Right lung (tissue), 5 donors: ENCODE data around the gene DZIP1L. TPM values are rescaled to one million over a fixed set of nuclear protein-coding genes. Genes with fewer than 3 reads are reported as not detected.
"Not testable (repeated sequence)": the region's sequence is repeated elsewhere in the genome, so short reads cannot be mapped to it uniquely, and the experiment has no call there.

Experiments used
- DNase-seq, 2 donors: peaks; one replicate each; pipeline ENCODE4 v3.0.0-alpha.2; 2013
- polyA plus RNA-seq, 5 donors: library from polyadenylated mRNA; unstranded; fragments of 120-200 nt; gene quantifications; one replicate each; pipeline versions ENCODE4 v1.2.1 to v1.2.3, GENCODE V29; 2013; ENCODE audit warnings: inconsistent platforms in 1 of 5, low replicate concordance in 1 of 5; ENCODE audit not compliant: insufficient read length in 5 of 5, insufficient read depth in 1 of 5

Gene DZIP1L
- polyA plus RNA-seq, 5 donors = 16.1 to 21.8 (median 18.8) TPM

DNA sequence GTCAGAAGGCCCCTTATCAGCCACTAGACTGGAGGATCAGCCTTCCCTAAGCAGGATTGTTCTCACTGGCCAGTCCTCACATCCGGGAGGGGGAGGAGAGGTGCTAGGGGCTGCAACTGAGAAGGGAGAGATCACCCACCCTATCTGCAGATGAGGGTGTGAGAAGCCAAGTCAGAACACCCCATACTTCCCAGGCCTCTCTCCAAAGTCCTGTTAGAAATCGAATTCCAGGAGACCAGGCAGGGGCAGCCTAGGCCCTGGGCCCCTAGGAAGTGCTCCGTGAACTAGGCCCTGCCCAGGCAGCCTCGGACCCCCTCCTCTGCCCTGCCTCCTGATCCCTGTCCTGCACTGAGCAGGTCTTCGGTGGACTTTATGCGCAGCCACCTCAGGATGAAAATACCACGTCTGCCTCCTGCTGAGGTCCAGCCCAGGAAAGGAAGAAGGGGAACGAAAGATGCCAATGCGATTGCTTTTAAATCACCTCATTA is 933 bp downstream of the DZIP1L start:
- DNase-seq = peak; percentile 22 to 36

DNA sequence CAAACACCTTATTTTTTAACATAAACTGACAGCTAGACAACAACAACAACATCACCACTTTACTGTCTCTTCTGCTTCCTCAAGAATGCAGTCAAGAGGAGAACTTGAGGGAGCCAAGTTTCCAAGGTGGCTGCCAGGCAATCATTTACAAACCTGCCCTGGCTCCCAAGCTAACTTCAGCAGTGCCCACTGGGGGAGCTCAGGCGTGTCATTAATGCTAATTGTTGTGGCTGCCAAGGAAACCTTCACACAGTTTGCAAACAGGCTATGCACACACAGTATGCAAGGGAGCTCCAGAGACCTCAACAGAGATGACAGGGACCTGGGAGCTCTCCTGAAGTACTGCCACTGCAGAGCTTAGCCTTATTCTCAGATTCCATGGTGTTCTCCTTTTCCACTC is 2.1 kb downstream of the DZIP1L start:
- DNase-seq = no peak

DNA sequence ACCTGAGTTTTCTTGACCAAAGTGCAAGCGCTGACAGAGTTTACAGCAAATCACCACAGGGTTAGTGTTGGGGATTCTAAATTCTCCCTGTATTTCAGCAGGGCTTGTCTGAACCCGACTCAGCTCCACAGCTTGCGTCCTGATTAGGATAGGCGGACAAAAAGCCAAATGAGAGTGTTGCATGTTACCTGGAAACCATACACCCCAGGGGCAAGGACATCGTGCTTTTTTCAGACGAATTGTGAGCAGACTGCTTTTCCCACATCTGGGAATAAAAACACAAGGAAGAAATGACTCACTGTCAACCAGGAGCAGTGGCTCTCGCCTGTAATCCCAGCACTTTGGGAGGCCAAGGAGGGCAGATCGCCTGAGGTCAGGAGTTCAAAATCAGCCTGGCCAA is 3.0 kb downstream of the DZIP1L start:
- no peak for DNase-seq

DNA sequence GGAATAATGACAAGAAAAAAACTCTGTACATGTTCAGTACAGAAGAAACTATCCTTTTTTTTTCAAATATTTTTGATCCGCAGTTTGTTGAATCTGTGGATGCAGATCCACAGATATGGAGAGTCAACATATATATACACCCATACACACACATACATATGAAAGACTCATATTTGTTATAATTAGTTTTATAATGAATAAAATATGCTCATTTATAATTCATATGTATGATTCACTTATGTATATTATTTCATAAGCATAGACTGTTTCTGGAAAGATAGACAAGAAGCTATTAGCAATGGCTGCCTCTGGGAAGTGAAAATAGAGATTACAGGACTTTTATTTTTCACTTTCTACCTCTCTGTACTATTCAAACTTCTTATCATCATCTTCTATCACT is 9.8 kb downstream of the DZIP1L start:
- DNase-seq = no peak

DNA sequence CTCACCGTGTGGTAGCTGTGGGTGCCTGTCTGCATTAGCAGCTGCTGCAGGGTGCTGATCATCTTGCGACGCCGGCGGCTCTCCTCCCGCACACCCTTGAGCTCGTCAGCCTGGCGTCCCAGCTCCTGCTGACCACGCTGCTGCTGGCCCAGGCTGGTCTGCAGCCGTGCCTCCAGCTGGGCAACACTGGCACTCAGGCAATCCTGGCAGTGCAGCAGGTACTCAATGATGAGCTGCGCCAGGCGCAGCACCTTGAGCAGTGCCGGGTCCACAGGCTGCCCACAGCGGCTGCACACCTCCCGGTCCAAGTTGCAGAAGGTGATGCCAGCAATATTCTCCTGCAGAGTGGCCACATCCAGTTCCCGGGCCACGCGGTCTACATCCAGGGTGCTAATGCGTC is 11.9 kb downstream of the DZIP1L start:
- no peak for DNase-seq

DNA sequence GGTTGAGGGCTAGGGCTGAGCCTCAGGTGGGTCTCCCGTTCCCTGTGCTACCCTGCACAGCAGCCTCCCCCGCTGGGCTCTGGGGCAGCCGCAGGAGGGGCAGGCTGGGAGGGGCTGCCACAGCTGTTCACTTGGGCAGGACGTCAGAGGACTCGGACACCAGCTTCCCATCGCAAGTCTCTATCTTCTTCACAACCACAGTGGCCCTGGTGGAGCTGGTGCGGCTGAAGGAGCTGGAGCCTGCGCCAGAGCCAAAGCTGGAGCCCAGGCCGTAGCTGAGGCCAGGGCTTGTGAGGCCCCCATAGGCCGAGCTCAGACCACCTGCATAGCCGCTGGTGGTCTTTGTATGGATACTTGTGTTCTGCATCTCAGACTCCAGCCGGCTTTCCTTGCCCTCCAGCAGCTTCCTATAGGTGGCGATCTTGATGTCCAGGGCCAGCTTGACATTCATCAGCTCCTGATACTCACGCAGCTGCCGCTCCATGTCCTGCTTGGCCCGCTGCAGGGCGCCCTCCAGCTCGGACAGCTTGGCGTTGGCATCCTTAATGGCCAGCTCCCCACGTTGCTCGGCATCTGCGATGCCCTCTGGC is 14.0 kb downstream of the DZIP1L start:
- not testable (repeated sequence) for DNase-seq

- no peak for DNase-seq
Observed at GRCh38 chr3:138099417-138099816, 16.0 kb downstream of the DZIP1L start.

DNA sequence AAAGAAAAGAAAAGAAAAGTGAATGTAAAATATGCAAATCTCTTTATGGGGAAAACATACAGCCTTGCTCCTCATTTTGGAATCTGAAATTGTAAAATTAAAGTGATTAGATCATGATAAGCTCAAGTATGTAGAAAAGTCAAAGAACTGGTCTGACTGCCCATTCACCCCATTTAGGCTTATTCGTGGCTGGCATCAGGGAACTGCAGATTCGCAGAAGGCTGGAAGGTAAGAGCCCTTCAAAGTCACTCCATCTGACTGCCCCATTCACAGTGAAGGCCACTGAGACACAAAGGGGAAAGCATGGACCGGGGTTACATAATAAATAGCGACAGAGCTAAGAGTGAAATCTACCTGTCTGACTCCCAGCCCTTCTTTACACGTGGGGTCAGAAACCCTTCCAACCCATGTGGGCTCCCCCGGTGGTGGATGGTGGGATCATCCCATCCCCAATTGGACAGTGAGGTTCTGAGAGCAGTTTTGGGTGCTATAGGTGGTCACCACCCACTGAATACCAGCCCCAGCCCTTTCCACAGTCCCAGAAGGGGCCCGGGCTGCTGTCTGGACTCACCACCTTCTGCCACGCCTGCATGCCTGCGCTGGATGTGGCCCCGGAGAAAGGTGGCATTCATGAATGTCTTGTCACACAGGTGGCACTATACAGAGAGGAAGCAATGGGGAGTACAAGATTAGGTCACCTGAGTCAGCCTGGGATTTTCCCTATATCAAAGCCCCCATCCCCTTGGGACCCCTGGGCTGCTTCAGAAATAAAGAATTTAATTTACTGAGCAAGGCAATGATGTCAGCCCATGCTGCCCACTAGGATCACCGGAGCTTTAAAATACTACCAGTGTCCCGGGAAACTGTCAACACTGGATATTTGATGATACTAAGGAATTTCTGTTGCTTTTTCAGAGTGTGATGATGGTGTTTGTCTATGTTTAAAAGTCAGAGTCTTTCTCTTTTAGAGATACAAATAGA is 17.9 kb downstream of the DZIP1L start:
- peak; percentile 17 to 23 for DNase-seq

- no peak for DNase-seq
Observed at GRCh38 chr3:138093721-138094120, 21.7 kb downstream of the DZIP1L start.

GRCh38 chr3:138092023-138092422 is 23.4 kb downstream of the DZIP1L start:
- no peak for DNase-seq

GRCh38 chr3:138089091-138089490 is 26.3 kb downstream of the DZIP1L start:
- no peak for DNase-seq

DNA sequence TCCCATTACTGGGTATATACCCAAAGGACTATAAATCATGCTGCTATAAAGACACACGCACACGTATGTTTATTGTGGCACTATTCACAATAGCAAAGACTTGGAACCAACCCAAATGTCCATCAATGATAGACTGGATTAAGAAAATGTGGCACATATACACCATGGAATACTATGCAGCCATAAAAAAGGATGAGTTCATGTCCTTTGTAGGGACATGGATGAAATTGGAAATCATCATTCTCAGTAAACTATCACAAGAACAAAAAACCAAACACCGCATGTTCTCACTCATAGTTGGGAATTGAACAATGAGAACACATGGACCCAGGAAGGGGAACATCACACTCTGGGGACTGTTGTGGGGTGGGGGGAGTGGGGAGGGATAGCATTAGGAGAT is 29.7 kb downstream of the DZIP1L start:
- DNase-seq = not testable (repeated sequence)

DNA sequence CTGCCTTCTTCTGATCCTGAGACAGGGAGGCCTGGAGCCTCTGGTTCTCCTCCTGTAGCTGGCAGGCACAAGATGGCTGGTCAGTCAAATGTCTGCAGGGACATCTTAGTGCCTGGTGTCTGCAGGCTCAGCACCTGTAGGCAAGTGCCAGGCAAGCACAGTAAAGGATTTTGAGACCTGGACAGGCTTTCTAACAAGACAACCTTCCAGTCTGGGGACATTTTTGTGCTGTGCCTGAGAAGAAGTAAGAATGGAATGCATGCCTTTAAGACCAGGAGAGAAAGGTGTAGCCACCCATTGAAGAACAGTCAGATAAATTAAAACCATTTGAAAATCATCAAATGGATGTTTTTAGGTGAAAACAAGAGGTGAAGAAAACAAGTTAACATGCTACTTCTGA is 31.2 kb downstream of the DZIP1L start:
- DNase-seq = no peak

DNA sequence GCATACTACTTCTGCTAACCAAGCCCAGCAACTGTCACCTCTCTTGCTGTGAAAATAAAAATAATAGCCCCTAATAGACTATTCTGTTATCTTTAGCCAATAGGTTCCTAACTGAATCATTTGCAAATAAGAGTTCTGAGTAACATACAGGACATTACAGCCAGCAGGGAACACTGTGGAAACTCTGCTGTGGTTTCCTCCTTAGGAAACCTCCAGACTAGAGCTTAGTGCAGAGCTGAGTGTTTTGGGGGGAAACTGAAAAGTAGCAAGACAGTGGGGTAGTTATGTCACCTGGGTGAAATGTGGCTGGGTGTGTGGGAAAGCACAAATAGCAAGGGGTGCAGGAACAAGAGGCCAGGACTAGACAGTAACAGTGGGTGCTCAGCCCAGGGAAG is 32.4 kb downstream of the DZIP1L start:
- no peak for DNase-seq

- DNase-seq = no peak
Observed at GRCh38 chr3:138082085-138082991, 33.1 kb downstream of the DZIP1L start.

DNA sequence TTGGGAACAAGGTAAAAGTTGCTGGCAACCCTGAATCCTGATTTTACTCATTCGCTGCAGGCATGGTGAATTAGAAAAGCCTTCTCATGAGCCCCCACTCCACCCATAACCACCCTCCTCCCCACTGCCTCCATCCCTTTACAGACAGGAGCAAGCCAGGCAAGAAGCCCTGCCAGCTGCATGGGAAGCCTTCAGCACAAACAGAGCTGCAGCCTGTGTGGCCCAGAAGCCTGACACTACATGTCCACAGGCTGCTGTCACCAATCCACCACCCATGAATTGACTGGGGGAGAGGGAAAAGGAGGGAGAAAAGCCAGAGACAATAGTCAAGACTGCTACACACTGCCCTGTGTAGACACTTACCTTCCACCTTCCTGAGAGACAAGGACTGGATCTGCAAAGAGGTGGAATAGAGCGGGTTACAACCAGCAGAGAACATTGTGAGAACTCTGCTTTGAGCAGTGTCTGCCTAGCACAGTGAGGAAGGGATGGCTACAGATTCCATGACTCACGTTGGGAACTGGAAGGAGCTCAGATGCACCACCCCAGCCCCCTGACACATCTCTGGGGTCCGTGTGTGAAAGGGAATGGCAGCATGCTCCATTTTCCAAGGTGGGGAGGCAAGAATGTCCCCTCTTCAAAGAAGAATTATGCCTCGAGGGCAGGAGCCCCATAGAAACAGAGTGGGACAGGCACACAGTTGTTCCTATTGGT is 33.9 kb downstream of the DZIP1L start:
- DNase-seq = no peak

DNA sequence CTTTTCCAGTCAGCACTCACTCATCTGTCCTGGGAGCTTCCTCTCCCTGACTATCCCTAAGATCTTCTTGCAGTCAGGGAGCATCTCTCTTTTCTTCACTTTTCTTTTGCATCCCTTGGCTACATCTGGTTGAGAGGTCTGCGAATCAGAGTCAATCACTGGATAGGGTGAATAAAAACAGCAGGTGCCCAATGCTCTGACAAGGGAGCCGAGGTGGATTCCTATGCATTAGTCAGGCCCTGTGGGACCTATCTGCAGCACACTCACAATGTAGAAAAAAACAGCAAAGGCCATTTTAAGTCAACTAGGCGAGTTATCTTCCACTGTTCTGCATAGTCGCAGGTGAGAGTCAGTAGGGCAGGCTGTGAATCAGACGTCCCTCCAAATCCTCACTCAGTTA is 35.5 kb downstream of the DZIP1L start:
- no peak for DNase-seq

DNA sequence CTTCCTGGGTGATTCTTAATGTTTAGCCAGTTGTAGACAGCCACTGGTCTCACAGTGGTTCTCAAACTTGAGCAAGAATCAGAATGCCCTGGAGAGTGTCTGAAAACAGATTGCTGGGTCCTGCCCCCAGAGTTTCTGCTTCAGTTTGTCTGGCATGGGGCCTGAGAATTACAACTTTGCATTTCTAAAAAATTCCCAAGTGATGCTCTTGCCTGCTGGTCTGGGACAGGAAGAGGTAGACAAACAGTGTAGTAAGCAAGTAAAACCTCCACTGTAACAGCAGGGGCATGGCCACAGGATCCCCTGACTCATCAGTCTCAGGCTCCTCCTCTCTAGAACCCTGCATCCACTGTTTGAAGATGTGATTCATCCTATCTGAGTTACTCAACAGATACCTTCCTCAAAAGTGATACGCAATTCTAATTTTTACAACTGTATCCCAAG is 36.5 kb downstream of the DZIP1L start:
- no peak for DNase-seq

- DNase-seq = no peak
Observed at GRCh38 chr3:138078096-138078495, 37.3 kb downstream of the DZIP1L start.

DNA sequence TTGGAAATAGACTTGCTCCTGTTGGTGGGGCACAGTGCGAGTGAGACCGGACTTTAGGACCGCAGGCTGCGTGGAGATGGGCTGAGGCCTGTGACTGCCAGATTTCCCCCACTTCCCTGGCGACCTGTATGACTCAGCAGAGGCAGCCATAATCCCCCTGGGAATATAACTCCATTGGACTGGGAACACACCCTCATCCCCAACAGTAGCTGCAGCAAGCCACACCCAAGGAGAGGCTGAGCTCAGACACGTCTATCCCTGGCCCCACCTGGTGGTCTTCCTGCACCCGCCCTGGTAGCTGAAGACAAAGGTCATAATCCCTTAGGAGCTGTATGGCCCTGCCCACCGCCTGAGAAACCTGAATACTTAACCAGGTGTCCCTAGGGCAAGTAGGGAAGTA is 42.6 kb downstream of the DZIP1L start:
- DNase-seq = no peak

DNA sequence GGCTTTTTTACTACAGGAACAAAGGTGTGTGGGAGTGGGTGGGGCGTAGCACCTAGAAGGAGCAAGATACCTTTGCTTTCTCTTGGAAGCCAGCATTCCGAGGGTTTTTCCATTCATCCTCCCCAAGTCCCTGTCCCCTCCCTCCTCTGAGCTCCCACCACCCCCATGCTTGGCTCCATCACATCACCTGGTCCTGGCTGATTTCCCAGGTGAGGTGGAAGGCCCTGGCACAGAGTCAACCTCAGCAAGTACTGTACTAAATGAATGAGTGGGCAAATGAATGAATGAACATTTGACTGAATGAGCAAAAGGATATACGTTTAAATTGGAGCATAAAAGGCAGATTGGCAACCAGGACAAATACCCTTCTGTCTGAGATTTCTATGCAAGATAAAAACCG is 45.4 kb downstream of the DZIP1L start:
- no peak for DNase-seq
